A549 (cell line): Measurements from ENCODE around the gene FUT7. TPM values are rescaled to one million over a fixed set of nuclear protein-coding genes. Genes with fewer than 3 reads are reported as not detected.

Source experiments
- ATAC-seq, 2 experiments: fragments of 200-7000 bp in 1 of 2; fragments of >200 bp in 1 of 2; cut with Nextera tagmentation in 1 of 2; cut with Tn5 transposase in 1 of 2; 3 replicates each; pipeline versions ENCODE4 v1.8.0 to v1.9.1; 2018 to 2020; ENCODE audit warnings: mild to moderate bottlenecking in 1 of 2, moderate library complexity in 1 of 2
- CTCF ChIA-PET: fragments of 300-600 bp; sonication (Branson Sonifier 250); formaldehyde crosslinking; extraction: SDS; loops from one replicate; lab custom pipeline; 2021; ENCODE audit warnings: antibody characterized with exemption, inconsistent platforms; lab: Yijun Ruan, JAX
- POLR2A ChIA-PET: fragments of 350-600 bp; formaldehyde crosslinking; extraction: SDS; loops from one replicate; lab custom pipeline; 2021; ENCODE audit warnings: antibody characterized with exemption, inconsistent platforms; lab: Yijun Ruan, JAX
- DNase-seq, 2 experiments: peaks; one replicate each; pipeline versions ENCODE4 v3.0.0 to v3.0.0-alpha.2; 2011 to 2016; ENCODE audit warnings: low read depth in 1 of 2, low spot score in 1 of 2
- FAIRE-seq: peaks from 2 replicates; lab custom pipeline; 2011; peaks lifted over from hg19 to GRCh38; lab: Jason Lieb, UNC
- H3K27ac ChIP-seq, 2 experiments: fragments of >200 bp; sonication (Bioruptor Twin); formaldehyde crosslinking; 3 replicates each; pipeline ENCODE4 v1.5.1; 2016 to 2017
- H3K4me1 ChIP-seq: fragments of >200 bp; sonication (Bioruptor Twin); formaldehyde crosslinking; 3 replicates; pipeline ENCODE4 v1.6.1; 2016
- H3K4me2 ChIP-seq: fragments of >200 bp; sonication (Bioruptor Twin); formaldehyde crosslinking; 3 replicates; pipeline ENCODE4 v1.6.1; 2016
- H3K4me3 ChIP-seq: fragments of >200 bp; sonication (Bioruptor Twin); formaldehyde crosslinking; 3 replicates; pipeline ENCODE4 v1.5.1; 2016
- H3K9me3 ChIP-seq: fragments of >200 bp; sonication (Bioruptor Twin); formaldehyde crosslinking; 3 replicates; pipeline ENCODE4 v1.6.1; 2016
- ATOH8 ChIP-seq: fragments of 250-450 bp; sonication (Bioruptor Pico); IDR thresholded peaks from 2 replicates; pipeline ENCODE4 v1.5.0; 2020; ENCODE audit warnings: low read depth, mild to moderate bottlenecking, moderate library complexity
- BCL3 ChIP-seq: fragments of >200 bp; sonication (Bioruptor Twin); formaldehyde crosslinking; IDR thresholded peaks from 3 replicates; pipeline ENCODE4 v1.6.1; 2016
- CBX2 ChIP-seq: fragments of 200-600 bp; sonication (generic); IDR thresholded peaks from 2 replicates; pipeline ENCODE4 v1.6.1; 2016; ENCODE audit warnings: low read depth, mild to moderate bottlenecking, borderline replicate concordance
- CBX8 ChIP-seq: fragments of 200-600 bp; sonication (generic); IDR thresholded peaks from 2 replicates; pipeline ENCODE4 v1.6.1; 2016
- CEBPB ChIP-seq, 2 experiments: fragments of >200 bp in 1 of 2; sonication (Bioruptor Twin) in 1 of 2; formaldehyde crosslinking in 1 of 2; IDR thresholded peaks; 2 replicates each; pipeline ENCODE4 v1.6.1; 2012 to 2016
- CTCF ChIP-seq: fragments of >200 bp; sonication (Bioruptor Twin); formaldehyde crosslinking; IDR thresholded peaks from 3 replicates; pipeline ENCODE4 v1.5.1; 2016
- E2F6 ChIP-seq: IDR thresholded peaks from 2 replicates; pipeline ENCODE4 v1.6.1; 2012; ENCODE audit warnings: low read depth, borderline replicate concordance
- EHF ChIP-seq: fragments of 250-450 bp; sonication (Bioruptor Pico); IDR thresholded peaks from 2 replicates; pipeline ENCODE4 v1.5.0; 2020; ENCODE audit warnings: mild to moderate bottlenecking
- EP300 ChIP-seq, 2 experiments: fragments of >200 bp; sonication (Bioruptor Twin); formaldehyde crosslinking; IDR thresholded peaks; 2 replicates in 1 of 2; 3 replicates in 1 of 2; pipeline ENCODE4 v1.6.1; 2016 to 2017
- FOSL2 ChIP-seq, 2 experiments: fragments of 450-650 bp in 1 of 2; fragments of >200 bp in 1 of 2; sonication (Bioruptor Twin) in 1 of 2; formaldehyde crosslinking; IDR thresholded peaks; 2 replicates each; pipeline versions ENCODE4 v1.5.0 to v1.6.1; 2016 to 2020; ENCODE audit warnings: mild to moderate bottlenecking in 1 of 2, moderate library complexity in 1 of 2
- HDAC2 ChIP-seq: fragments of 200-600 bp; sonication (generic); IDR thresholded peaks from 2 replicates; pipeline ENCODE4 v1.6.1; 2016
- HEYL ChIP-seq: fragments of 250-450 bp; sonication (Bioruptor Pico); IDR thresholded peaks from 2 replicates; pipeline ENCODE4 v1.8.0; 2021; ENCODE audit warnings: mild to moderate bottlenecking, moderate library complexity
- HOXB5 ChIP-seq: fragments of 250-450 bp; sonication (Bioruptor Pico); IDR thresholded peaks from 2 replicates; pipeline ENCODE4 v1.5.0; 2020; ENCODE audit warnings: mild to moderate bottlenecking, moderate library complexity
- MAFK ChIP-seq: fragments of 450-650 bp; IDR thresholded peaks from 2 replicates; pipeline ENCODE4 v1.6.1; 2014; ENCODE audit not compliant: partially characterized antibody
- MAZ ChIP-seq: fragments of 150-350 bp; IDR thresholded peaks from 2 replicates; pipeline ENCODE4 v1.6.1; 2014; ENCODE audit warnings: antibody characterized with exemption, low read depth, low read length, borderline replicate concordance
- NPAS2 ChIP-seq: fragments of 250-450 bp; sonication (Bioruptor Pico); IDR thresholded peaks from 2 replicates; pipeline ENCODE4 v1.8.0; 2022; ENCODE audit warnings: mild to moderate bottlenecking, moderate library complexity, borderline replicate concordance
- PBX3 ChIP-seq: IDR thresholded peaks from 2 replicates; pipeline ENCODE4 v1.6.1; 2012
- PHF8 ChIP-seq: fragments of 200-600 bp; sonication (generic); IDR thresholded peaks from 2 replicates; pipeline ENCODE4 v1.6.1; 2016; ENCODE audit warnings: low read depth, mild to moderate bottlenecking, antibody characterized with exemption, moderate library complexity, borderline replicate concordance
- RAD21 ChIP-seq, 2 experiments: fragments of >200 bp in 1 of 2; sonication (Bioruptor Twin) in 1 of 2; formaldehyde crosslinking in 1 of 2; IDR thresholded peaks in 1 of 2; conservative IDR thresholded peaks in 1 of 2; 2 replicates in 1 of 2; 3 replicates in 1 of 2; pipeline ENCODE4 v1.6.1; 2012 to 2018; ENCODE audit warnings: inconsistent platforms in 1 of 2
- RARB ChIP-seq: fragments of 250-450 bp; sonication (Bioruptor Pico); IDR thresholded peaks from 2 replicates; pipeline ENCODE4 v1.8.0; 2021; ENCODE audit warnings: mild to moderate bottlenecking, moderate library complexity
- RCOR1 ChIP-seq: fragments of 150-350 bp; IDR thresholded peaks from 2 replicates; pipeline ENCODE4 v1.6.1; 2014; ENCODE audit warnings: antibody characterized with exemption, low read length, low read depth
- REST ChIP-seq: fragments of 200-600 bp; sonication (generic); IDR thresholded peaks from 2 replicates; pipeline ENCODE4 v1.6.1; 2016; ENCODE audit warnings: antibody characterized with exemption, mild to moderate bottlenecking, moderate library complexity
- RFX5 ChIP-seq: fragments of 450-650 bp; IDR thresholded peaks from 2 replicates; pipeline ENCODE4 v1.7.1; 2014; ENCODE audit warnings: antibody characterized with exemption, mild to moderate bottlenecking, moderate library complexity
- SMC3 ChIP-seq: fragments of >200 bp; sonication (Bioruptor Twin); formaldehyde crosslinking; IDR thresholded peaks from 3 replicates; pipeline ENCODE4 v1.6.1; 2018; ENCODE audit warnings: inconsistent platforms
- TFCP2L1 ChIP-seq: fragments of 250-450 bp; sonication (Bioruptor Pico); IDR thresholded peaks from 2 replicates; pipeline ENCODE4 v1.5.0; 2021; ENCODE audit warnings: mild to moderate bottlenecking
- ZSCAN20 ChIP-seq: fragments of 250-450 bp; sonication (Bioruptor Pico); IDR thresholded peaks from 2 replicates; pipeline ENCODE4 v1.8.0; 2022; ENCODE audit warnings: mild to moderate bottlenecking, moderate library complexity
- WGBS: methylation state at CpG from one replicate; pipeline ENCODE4 v1.1.6; 2017; ENCODE audit errors: missing lambda C conversion rate; 5-methylcytosine and 5-hydroxymethylcytosine counted together
- polyA plus RNA-seq, 4 experiments: library from polyadenylated mRNA; depleted of rRNA in 3 of 4; stranded (reverse); fragments of >200 nt; fragmentation: RNase III in 1 of 4; extraction: RNeasy Plus Mini Kit Qiagen cat#74134 plus additional on column Dnase treatment in 1 of 4; gene quantifications; 2 replicates in 3 of 4; 3 replicates in 1 of 4; pipeline ENCODE4 v1.2.3, GENCODE V29; 2011 to 2017

The FUT7 gene
- polyA plus RNA-seq, 2 of the 4 experiments (the other 2 are of a cell fraction), result not detected

GRCh38 chr9:137066096-137066861 is 34.4 kb upstream of the FUT7 start:
- H3K9me3 ChIP-seq, result no peaks in the 10 kb centered on the region
- WGBS, result 93% methylated on average over 23 of the region's 26 CpGs
- DNase-seq, result no peak
- CTCF ChIA-PET, result interaction anchor here (0.8 to 19.2 kb wide), 15 partner anchors 13 to 283 kb away, joined by 3 to 656 read pairs (median 4); partner anchors contain the start of genes ABCA2, ENTPD2, FUT7 and MAN1B1
- H3K27ac ChIP-seq, result no peak overlapping the region
- peaks cover 25% of the 10 kb centered on the region for H3K4me1 ChIP-seq
- H3K4me2 ChIP-seq, result no peak overlapping the region
- no peak for TF ChIP-seq ATOH8 (CRISPR knock-in tag)
- no peak for TF ChIP-seq MAFK
- no peak for TF ChIP-seq PBX3
- TF ChIP-seq TFCP2L1 (CRISPR knock-in tag), result no peak
- TF ChIP-seq SMC3, result no peak
- no peak for TF ChIP-seq CTCF
- no peak for TF ChIP-seq HOXB5 (CRISPR knock-in tag)
- TF ChIP-seq CBX2, result no peak
- no peak for TF ChIP-seq PHF8
- TF ChIP-seq RAD21 (conservative IDR thresholded peaks at IDR 0.05 in 1 of 2, IDR thresholded peaks at IDR 0.05 in 1 of 2), result no peak
- TF ChIP-seq E2F6, result no peak
- TF ChIP-seq CEBPB (IDR thresholded peaks at IDR 0.05), result no peak
- no peak for TF ChIP-seq RARB (CRISPR knock-in tag)
- no peak for TF ChIP-seq ZSCAN20
- no peak for TF ChIP-seq BCL3
- TF ChIP-seq NPAS2, result no peak
- TF ChIP-seq CBX8, result no peak
- no peak for TF ChIP-seq EHF (CRISPR knock-in tag)
- no peak for TF ChIP-seq MAZ
- TF ChIP-seq, all 56 proteins: peak for 0
- no peak overlapping the region for H3K4me3 ChIP-seq
- ATAC-seq, result no peak
- no peak for FAIRE-seq
- POLR2A ChIA-PET, result interaction anchor here (1.7 kb wide), 1 partner anchor 11 kb away, joined by 5 read pairs; no protein-coding TSS in a partner anchor

GRCh38 chr9:137065336-137065967 is 33.6 kb upstream of the FUT7 start:
- FAIRE-seq, result no peak
- WGBS, result 89% methylated on average over 23 of the region's 23 CpGs
- ATAC-seq, result no peak
- ChIA-PET CTCF (interaction anchor here (0.8 to 19.2 kb wide), 11 partner anchors 12 to 308 kb away, joined by 3 to 656 read pairs (median 15); partner anchors contain the start of genes ABCA2, ENTPD2, FUT7 and LCN8), POLR2A (no interaction called here)
- H3K4me3 ChIP-seq, result no peak overlapping the region
- no peaks in the 10 kb centered on the region for H3K9me3 ChIP-seq
- DNase-seq, result no peak
- H3K4me2 ChIP-seq, result no peak overlapping the region
- H3K4me1 ChIP-seq, result peaks cover 20% of the 10 kb centered on the region
- no peak overlapping the region for H3K27ac ChIP-seq
- no peak for TF ChIP-seq EP300 (IDR thresholded peaks at IDR 0.05)
- TF ChIP-seq MAZ, result no peak
- TF ChIP-seq RCOR1, result no peak
- TF ChIP-seq HEYL (CRISPR knock-in tag), result no peak
- TF ChIP-seq MAFK, result no peak
- no peak for TF ChIP-seq CBX2
- TF ChIP-seq RAD21 (conservative IDR thresholded peaks at IDR 0.05 in 1 of 2, IDR thresholded peaks at IDR 0.05 in 1 of 2), result no peak
- no peak for TF ChIP-seq HDAC2
- TF ChIP-seq FOSL2 (IDR thresholded peaks at IDR 0.05), result no peak
- TF ChIP-seq FOSL2 (CRISPR knock-in tag; IDR thresholded peaks at IDR 0.05), result no peak
- TF ChIP-seq REST, result no peak
- no peak for TF ChIP-seq RFX5
